Heart left ventricle (tissue), 16 donors: ENCODE measurements around the gene RAI1. TPM values are rescaled to one million over a fixed set of nuclear protein-coding genes. Genes with fewer than 3 reads are reported as not detected.

Source experiments
- ATAC-seq, 4 donors: fragments of 200-7000 bp; cut with Tn5 transposase; one replicate each; pipeline ENCODE4 v1.9.1; 2020 to 2022; ENCODE audit warnings: moderate library complexity in 4 of 4, mild to moderate bottlenecking in 3 of 4, moderate number of reproducible peaks in 1 of 4
- DNase-seq, 5 donors: peaks; one replicate each; pipeline ENCODE4 v3.0.0-alpha.2; 2020
- H3K27ac ChIP-seq, 12 donors: fragments of 200-600 bp; sonication (generic) in 4 of 12; one replicate each; pipeline versions ENCODE4 v1.5.0 to v1.8.0; 2016 to 2022; ENCODE audit warnings: mild to moderate bottlenecking in 2 of 12
- H3K27me3 ChIP-seq, 9 donors: fragments of 200-600 bp; sonication (generic) in 2 of 9; one replicate each; pipeline versions ENCODE4 v1.5.1 to v1.8.0; 2016 to 2022; ENCODE audit warnings: mild to moderate bottlenecking in 3 of 9
- H3K36me3 ChIP-seq, 9 donors: fragments of 200-600 bp; sonication (generic) in 2 of 9; one replicate each; pipeline versions ENCODE4 v1.5.0 to v1.8.0; 2018 to 2022; ENCODE audit warnings: mild to moderate bottlenecking in 2 of 9
- H3K4me1 ChIP-seq, 12 donors: fragments of 200-600 bp; sonication (generic) in 4 of 12; one replicate each; pipeline versions ENCODE4 v1.5.0 to v1.8.0; 2016 to 2022; ENCODE audit warnings: mild to moderate bottlenecking in 3 of 12
- H3K4me3 ChIP-seq, 12 donors: fragments of 200-600 bp; sonication (generic) in 4 of 12; one replicate each; pipeline versions ENCODE4 v1.5.0 to v1.8.0; 2017 to 2022; ENCODE audit warnings: mild to moderate bottlenecking in 9 of 12, moderate library complexity in 4 of 12
- H3K9me3 ChIP-seq, 12 donors: fragments of 200-600 bp; sonication (generic) in 4 of 12; one replicate each; pipeline versions ENCODE4 v1.5.0 to v1.8.0; 2016 to 2022; ENCODE audit warnings: mild to moderate bottlenecking in 1 of 12
- POLR2A ChIP-seq, 2 donors: fragments of 450-650 bp; IDR thresholded peaks; one replicate each; pipeline ENCODE4 v1.6.1; 2017; ENCODE audit warnings: antibody characterized with exemption in 2 of 2, mild to moderate bottlenecking in 2 of 2, moderate library complexity in 2 of 2
- WGBS, 4 donors: extraction: QIAGEN DNeasy Blood & Tissue Kit in 2 of 4; methylation state at CpG; one replicate each; pipeline versions ENCODE4 v1.1.5 to v1.1.7; 2013 to 2018; 5-methylcytosine and 5-hydroxymethylcytosine counted together
- intact Hi-C, 10 donors: fragments of 100-400 bp; cut with DNase I; formaldehyde crosslinking; loops; one replicate each; pipeline versions ENCODE4 v1.11.1 to v1.14.2; 2022
- polyA plus RNA-seq, 2 donors: library from polyadenylated mRNA; stranded (reverse); fragments of 200-250 nt; gene quantifications; one replicate each; pipeline ENCODE4 v1.2.3, GENCODE V29; 2013
- total RNA-seq, 9 donors: library from RNA; depleted of rRNA in 2 of 9; stranded (reverse); fragments of >200 nt in 2 of 9; fragmentation: NEBNext Ultra II Directional in 3 of 9; extraction: Animal tissue kit (Norgen Biotek cat#: 25700) in 3 of 9; gene quantifications; one replicate each; pipeline versions ENCODE4 v1.1.0 to v1.2.4, GENCODE V29; 2016 to 2023
- TF ChIP-seq, protein P1 (sequence below), 12 donors: fragments of 200-600 bp; sonication (generic) in 4 of 12; IDR thresholded peaks; one replicate each; pipeline versions ENCODE4 v1.5.0 to v1.8.0; 2018 to 2022; ENCODE audit warnings: antibody characterized with exemption in 12 of 12, mild to moderate bottlenecking in 5 of 12
- donor health status: ischemic (EF 13 %, LVEDD 7.1; RV severe dilation, severe dysfunction).
- donor health status: healthy with polysubstance abuse.
- donor health status: DM: no; HTN: yes; CAD: no.
- donor health status: DM: no; HTN: no; CAD: no.
- donor health status: ischemic (EF 25% LVEDD 6.9; RV normal size, moderate dysfunction).
- donor health status: ischemic (EF 25% LVEDD 5.7; RV mildly dilated, moderate dysfunction).
- donor health status: healthy.
- donor health status: DM: yes; HTN: yes; CAD: no.
- donor health status: ischemic (EF 35%, LVEDD 5.7; RV mildly dilated, moderate dysfunction).
- donor health status: nonischemic (EF 11% LVEDD 7.7; RV severe dilation, severe dysfunction).
- donor health status: DM: yes; HTN: yes; CAD: no.
- donor health status: PGD.
- donor health status: ischemic (EF 29% LVEDD 5.4; RV normal size, mild dysfunction).
- donor health status: nonischemic (EF 23%, LVEDD 6.1; RV moderate dilation, normal function).

RAI1 gene
- total and polyA plus RNA-seq, 11 donors = 15.1 to 37.2 (median 20.8) TPM

GRCh38 chr17:17732444-17732843, 51.2 kb downstream of the RAI1 start:
- Histone ChIP-seq H3K4me3 (no peak overlapping the region), H3K4me1 (peaks cover 3 to 60% (median 27%) of the 10 kb centered on the region in 12 donors), H3K36me3 (no peaks in the 10 kb centered on the region), H3K27me3 (no peaks in the 10 kb centered on the region), H3K9me3 (no peaks in the 10 kb centered on the region), H3K27ac (peak overlapping the region in 6 of 12 donors; percentile 17 to 58 (median 34))
- WGBS, 4 donors = 68 to 74% (median 73%) methylated on average over 4 of the region's 4 CpGs
- TF ChIP-seq POLR2A (IDR thresholded peaks at IDR 0.05) = no peak
- TF ChIP-seq, protein P1, sequence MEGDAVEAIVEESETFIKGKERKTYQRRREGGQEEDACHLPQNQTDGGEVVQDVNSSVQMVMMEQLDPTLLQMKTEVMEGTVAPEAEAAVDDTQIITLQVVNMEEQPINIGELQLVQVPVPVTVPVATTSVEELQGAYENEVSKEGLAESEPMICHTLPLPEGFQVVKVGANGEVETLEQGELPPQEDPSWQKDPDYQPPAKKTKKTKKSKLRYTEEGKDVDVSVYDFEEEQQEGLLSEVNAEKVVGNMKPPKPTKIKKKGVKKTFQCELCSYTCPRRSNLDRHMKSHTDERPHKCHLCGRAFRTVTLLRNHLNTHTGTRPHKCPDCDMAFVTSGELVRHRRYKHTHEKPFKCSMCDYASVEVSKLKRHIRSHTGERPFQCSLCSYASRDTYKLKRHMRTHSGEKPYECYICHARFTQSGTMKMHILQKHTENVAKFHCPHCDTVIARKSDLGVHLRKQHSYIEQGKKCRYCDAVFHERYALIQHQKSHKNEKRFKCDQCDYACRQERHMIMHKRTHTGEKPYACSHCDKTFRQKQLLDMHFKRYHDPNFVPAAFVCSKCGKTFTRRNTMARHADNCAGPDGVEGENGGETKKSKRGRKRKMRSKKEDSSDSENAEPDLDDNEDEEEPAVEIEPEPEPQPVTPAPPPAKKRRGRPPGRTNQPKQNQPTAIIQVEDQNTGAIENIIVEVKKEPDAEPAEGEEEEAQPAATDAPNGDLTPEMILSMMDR (IDR thresholded peaks at IDR 0.05) = no peak
- intact Hi-C loops = loop anchor here in 1 of 10 donors (10.0 kb wide), 1 partner anchor 52 kb away; no protein-coding TSS in a partner anchor
- DNase-seq (no peak), ATAC-seq (no peak)

GRCh38 chr17:17732892-17733670, 51.8 kb downstream of the RAI1 start:
- Histone ChIP-seq H3K4me1 (peaks cover 3 to 66% (median 33%) of the 10 kb centered on the region in 12 donors), H3K9me3 (no peaks in the 10 kb centered on the region), H3K4me3 (no peak overlapping the region), H3K27me3 (no peaks in the 10 kb centered on the region), H3K27ac (peak overlapping the region in 6 of 12 donors; percentile 17 to 58 (median 34)), H3K36me3 (no peaks in the 10 kb centered on the region)
- intact Hi-C loops = loop anchor here in 1 of 10 donors (10.0 kb wide), 1 partner anchor 52 kb away; no protein-coding TSS in a partner anchor
- DNase-seq (no peak), ATAC-seq (peak in 3 of 4 donors; percentile 30 to 70 (median 55))
- no peak for TF ChIP-seq POLR2A (IDR thresholded peaks at IDR 0.05)
- TF ChIP-seq, protein P1 (IDR thresholded peaks at IDR 0.05) = no peak
- WGBS, 4 donors = 65 to 77% (median 72%) methylated on average over 9 of the region's 9 CpGs

DNA sequence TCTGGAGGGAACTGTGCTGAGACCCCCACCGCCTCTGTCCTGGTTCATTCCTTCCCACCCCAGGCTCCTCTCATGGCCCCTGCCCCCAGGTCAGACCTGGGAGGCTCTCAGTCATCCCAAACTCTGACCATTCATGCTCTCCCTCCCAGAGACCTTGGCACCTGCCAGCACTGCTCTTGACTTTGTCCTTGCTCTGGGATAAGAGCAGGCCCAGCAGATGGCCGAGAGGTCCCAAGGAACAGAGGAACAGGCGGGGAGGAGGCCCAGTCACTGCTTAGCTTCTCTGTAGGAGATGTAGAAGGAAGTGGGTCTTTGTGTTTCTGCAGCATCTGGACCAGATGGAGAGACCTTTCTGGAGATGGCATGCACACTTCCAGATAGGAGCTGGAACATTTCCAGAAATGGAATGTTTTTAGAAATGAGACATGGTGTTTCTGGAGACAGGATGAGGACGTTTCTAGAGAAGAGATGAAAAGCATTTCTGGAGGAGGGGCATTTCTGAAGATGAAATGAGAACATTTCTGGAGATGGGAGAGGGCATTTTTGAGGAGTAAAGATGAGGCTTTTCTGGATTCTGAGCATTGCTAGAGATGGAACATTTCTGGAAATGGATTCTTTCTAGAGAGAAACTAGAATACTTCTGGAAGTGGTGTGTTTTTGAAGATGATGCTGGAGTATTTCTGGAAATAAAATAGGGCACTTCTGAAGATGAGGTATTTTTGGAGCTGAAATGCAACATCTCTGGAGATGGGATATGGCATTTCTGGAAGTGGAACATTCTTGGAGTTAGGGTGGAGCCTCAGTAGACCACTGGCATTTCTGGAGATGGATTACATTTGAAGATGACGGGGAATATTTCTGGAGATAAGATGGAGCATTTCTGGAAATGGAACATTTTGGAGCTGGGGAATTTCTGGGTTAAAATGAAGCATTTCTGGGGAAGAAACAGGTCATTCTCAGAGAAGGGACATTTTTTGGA, 55.2 kb downstream of the RAI1 start:
- no peaks in the 10 kb centered on the region for H3K36me3 ChIP-seq
- H3K27me3 ChIP-seq = no peaks in the 10 kb centered on the region
- peaks cover 21 to 78% (median 52%) of the 10 kb centered on the region in 12 donors for H3K4me1 ChIP-seq
- H3K4me3 ChIP-seq = no peak overlapping the region
- H3K27ac ChIP-seq = no peak overlapping the region
- ATAC-seq (peak in 1 of 4 donors; percentile 4), DNase-seq (no peak)
- intact Hi-C loops = loop anchor here in 2 of 10 donors (5.0 to 10.0 kb wide), 2 partner anchors 39 to 48 kb away; no protein-coding TSS in a partner anchor
- WGBS, 4 donors = 61 to 67% (median 64%) methylated on average over 5 of the region's 5 CpGs
- no peak for TF ChIP-seq POLR2A (IDR thresholded peaks at IDR 0.05)
- TF ChIP-seq, protein P1 (IDR thresholded peaks at IDR 0.05) = no peak
- no peaks in the 10 kb centered on the region for H3K9me3 ChIP-seq
